ENCODE measurements around the gene TMEM88.

The TMEM88 gene

DNA sequence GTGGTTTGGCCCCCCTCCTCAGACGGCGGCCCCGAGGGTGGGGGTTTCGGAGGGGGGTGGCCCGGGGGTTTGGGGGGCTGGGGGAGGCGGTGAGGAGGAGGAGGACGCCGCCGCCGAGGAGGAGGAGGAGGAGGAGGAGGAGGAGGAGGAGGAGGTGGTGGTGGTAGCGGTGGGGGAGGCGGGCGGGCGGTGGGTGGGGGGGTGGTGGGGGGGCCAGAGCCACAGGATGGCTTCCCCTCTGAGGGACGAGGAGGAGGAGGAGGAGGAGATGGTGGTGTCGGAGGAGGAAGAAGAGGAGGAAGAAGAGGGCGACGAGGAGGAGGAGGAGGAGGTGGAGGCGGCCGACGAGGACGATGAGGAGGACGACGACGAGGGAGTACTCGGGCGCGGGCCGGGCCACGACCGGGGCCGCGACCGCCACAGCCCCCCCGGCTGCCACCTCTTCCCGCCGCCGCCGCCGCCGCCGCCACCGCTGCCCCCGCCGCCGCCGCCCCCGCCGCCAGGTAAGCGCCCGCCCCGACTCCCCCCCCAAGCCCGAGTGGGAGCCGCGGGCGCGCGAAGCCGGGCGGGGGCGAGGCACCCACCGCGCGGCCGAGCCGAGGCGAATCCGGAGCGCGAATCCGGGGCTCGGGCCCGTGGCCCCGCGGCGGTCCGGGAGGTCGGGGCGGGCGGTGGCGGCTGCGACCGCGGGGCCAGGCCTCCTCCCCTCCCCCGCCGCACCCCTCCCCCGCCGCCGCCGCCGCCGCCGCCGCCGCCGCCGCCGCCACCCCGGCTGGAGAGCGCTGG lies 29.9 kb downstream of the TMEM88 start:
- TF ChIP-seq, protein P1, sequence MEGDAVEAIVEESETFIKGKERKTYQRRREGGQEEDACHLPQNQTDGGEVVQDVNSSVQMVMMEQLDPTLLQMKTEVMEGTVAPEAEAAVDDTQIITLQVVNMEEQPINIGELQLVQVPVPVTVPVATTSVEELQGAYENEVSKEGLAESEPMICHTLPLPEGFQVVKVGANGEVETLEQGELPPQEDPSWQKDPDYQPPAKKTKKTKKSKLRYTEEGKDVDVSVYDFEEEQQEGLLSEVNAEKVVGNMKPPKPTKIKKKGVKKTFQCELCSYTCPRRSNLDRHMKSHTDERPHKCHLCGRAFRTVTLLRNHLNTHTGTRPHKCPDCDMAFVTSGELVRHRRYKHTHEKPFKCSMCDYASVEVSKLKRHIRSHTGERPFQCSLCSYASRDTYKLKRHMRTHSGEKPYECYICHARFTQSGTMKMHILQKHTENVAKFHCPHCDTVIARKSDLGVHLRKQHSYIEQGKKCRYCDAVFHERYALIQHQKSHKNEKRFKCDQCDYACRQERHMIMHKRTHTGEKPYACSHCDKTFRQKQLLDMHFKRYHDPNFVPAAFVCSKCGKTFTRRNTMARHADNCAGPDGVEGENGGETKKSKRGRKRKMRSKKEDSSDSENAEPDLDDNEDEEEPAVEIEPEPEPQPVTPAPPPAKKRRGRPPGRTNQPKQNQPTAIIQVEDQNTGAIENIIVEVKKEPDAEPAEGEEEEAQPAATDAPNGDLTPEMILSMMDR (IDR thresholded peaks at IDR 0.05) = no peak

DNA sequence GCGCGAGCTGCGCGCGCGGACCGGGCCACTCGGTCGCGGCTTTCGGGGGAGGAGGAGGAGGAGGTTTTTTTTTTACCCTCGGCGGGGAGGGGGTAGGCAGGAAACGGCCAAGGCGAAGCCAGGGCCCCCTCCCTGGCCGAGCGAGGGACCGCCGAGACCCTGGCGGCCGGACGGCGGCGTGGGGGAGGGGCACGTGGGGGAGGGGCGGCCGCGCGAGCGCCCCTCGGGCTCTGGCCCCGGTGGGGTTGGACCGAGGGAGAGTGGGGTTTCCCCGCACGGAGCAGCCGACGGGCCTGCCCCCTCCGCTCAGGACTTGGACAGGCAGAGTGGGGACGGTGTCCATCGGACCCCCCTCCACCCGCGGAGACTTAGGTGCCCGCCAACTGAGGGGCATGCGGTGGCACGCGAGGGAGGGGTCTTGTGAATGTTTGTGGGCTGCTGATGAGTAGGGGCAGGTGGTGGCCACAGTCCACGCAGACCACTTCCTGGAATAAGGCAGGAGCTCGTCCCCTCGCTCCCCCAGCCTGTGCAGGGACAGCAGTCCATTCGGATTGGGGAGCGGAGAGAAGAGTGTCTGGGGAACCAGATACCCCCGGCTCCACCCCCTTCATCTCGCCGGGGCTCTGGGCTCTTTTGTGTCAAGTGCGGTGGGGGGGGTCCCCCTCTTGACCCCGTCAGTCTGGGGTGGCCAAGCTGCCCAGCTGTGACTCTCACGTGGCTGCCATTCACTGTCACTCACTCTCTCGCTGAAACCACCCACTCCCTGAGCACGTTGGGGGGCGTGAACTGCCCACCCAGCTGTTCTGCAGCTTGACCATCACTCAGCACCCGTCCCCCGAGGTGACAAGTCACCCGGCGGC lies 30.7 kb downstream of the TMEM88 start:
- TF ChIP-seq, protein P1 (IDR thresholded peaks at IDR 0.05) = no peak

DNA sequence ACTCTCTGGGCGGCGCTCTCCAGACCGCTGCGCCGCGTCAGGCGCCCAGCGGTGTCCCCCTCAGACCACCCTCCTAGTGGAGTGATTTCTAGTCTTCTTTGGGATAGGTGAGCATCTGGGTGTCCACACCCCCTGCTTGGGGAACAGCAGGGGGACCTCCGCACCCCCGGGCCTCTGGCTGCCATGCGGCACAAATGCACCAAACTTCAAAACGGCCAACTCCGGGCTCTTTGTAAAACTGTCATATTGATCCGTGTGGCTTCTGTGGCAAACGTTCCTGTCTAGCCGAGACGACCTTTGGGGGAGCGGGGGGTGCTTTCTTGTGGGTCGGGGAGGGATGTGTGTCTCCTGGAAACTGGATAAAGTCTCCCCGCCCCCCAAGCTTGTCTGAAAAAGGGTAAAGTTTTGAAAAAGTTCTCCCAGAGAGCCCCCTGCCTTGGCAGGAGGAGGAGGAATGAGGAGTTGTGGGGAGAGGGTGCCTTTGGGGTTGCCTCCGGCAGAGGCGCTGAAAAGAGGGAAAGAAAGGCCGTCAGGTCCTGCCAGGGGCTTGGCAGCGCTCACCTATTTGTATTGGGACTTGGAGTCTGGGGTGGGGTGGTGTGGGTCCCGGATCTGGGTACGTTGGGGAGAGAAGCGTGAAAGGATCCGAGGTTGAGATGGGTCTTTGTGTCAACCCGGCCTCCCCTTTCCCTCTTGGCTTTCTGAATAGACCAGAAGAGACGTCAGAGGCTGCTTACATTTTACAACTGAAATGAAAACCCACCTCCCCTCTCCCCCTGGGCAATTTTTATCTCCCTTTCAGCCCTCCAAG lies 31.6 kb downstream of the TMEM88 start:
- TF ChIP-seq, protein P1 (IDR thresholded peaks at IDR 0.05) = no peak; the same call in 1 of the 2 replicates

DNA sequence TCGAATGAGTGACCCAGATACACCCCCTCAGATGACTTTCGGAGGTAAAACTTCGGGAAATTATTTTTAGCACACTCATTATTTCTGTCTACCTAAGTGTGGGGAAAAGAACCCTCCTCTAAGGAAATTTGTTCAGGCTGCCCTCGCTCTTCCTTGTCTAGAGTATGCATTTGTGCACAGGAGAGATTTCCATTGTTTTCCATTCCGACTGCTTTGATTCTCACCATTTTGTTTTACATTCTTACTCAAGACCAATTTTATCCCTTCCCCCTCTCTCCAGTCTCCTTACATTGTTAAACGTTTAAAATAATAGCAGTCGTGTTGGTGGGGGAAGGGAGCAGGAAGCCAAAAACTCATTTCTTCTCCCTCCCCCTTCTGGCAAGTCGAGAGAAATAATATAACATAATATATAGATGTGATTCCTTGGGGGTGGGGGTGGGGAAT lies 32.2 kb downstream of the TMEM88 start:
- TF ChIP-seq, protein P1 (IDR thresholded peaks at IDR 0.05) = no peak; the same call in 1 of the 2 replicates

DNA sequence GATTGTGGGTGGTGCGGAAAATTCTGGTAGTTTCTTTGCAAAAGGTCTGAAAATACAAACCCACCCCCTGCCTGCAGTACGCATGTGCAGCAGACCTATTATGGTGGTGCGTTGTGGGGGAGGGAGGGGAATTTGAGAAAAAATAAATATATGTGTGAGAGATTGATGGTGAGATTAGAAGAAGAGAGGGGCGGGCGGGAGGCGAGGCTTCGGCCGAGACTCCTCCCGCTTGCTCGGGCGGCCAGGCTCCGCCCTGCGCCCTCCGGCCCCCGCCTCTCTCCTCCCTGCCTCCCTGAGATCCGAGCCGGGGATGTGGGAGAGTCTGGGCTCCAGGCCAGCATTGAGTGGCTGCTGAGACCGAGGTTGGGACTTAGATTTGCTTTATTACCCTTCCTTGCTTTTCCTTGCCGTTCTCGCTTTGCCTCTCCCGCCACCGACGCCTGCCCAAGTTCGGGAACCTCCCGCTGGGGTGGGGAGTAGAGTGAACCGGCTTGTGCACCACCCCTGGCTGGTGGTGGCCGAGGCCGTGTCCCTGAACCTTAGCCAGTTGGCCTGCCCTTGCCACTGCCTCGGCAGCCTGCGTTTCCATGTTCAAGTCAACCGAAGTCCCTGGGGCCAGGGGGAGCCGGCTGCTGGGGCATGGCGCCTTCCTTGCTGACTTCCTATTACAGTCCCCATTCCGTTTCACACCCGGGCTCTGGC lies 32.8 kb downstream of the TMEM88 start:
- TF ChIP-seq, protein P1 (IDR thresholded peaks at IDR 0.05) = no peak

DNA sequence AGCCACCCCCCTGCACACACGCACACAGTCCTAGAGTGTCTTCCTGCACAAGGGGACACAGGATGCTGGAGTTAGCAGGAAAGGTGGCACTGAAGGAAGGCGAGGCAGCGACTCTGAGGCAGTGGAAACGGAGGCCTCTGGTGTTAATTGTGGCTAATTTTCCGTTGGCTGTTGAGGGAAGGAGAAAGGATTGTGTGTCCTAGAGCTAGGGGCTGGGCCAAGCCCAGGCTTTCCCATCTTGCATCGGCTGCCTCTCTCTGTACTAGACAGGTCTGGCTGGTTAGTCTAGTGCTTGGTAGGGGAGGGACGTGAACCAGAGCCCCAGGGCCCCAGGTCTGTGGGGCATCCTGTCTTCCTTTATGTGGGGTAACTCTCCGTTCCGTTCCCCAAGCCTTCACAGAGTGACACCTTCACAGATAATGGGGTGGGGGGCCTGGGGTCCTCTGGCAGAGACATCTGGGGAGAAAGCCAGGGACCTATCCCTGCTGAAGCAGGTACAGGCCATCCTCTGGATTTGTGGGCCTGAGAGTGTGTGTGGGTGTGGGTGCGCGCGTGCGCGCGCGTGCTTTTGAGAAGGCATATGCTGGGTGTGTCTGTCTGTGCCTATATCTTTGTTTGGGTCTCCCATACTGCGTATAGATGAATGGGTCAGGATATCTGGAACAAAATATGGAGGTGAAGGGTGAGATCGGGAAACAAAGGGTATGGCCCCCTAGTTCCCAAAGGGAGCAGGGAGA lies 33.5 kb downstream of the TMEM88 start, which contains the start of gene CHD3:
TSS of gene CHD3 (plus strand) at position 606 of the 737 bp plus-strand sequence. CDS start 212 bp downstream, outside the sequence.
- TF ChIP-seq, protein P1 (IDR thresholded peaks at IDR 0.05) = no peak
